Heart left ventricle (tissue), 16 donors: Measurements from ENCODE around the gene CTXN1. TPM values are rescaled to one million over a fixed set of nuclear protein-coding genes. Genes with fewer than 3 reads are reported as not detected.

Source experiments
- ATAC-seq, 4 donors: fragments of 200-7000 bp; cut with Tn5 transposase; one replicate each; pipeline ENCODE4 v1.9.1; 2020 to 2022; ENCODE audit warnings: moderate library complexity in 4 of 4, mild to moderate bottlenecking in 3 of 4, moderate number of reproducible peaks in 1 of 4
- DNase-seq, 5 donors: peaks; one replicate each; pipeline ENCODE4 v3.0.0-alpha.2; 2020
- H3K27ac ChIP-seq, 12 donors: fragments of 200-600 bp; sonication (generic) in 4 of 12; one replicate each; pipeline versions ENCODE4 v1.5.0 to v1.8.0; 2016 to 2022; ENCODE audit warnings: mild to moderate bottlenecking in 2 of 12
- H3K27me3 ChIP-seq, 9 donors: fragments of 200-600 bp; sonication (generic) in 2 of 9; one replicate each; pipeline versions ENCODE4 v1.5.1 to v1.8.0; 2016 to 2022; ENCODE audit warnings: mild to moderate bottlenecking in 3 of 9
- H3K36me3 ChIP-seq, 9 donors: fragments of 200-600 bp; sonication (generic) in 2 of 9; one replicate each; pipeline versions ENCODE4 v1.5.0 to v1.8.0; 2018 to 2022; ENCODE audit warnings: mild to moderate bottlenecking in 2 of 9
- H3K4me1 ChIP-seq, 12 donors: fragments of 200-600 bp; sonication (generic) in 4 of 12; one replicate each; pipeline versions ENCODE4 v1.5.0 to v1.8.0; 2016 to 2022; ENCODE audit warnings: mild to moderate bottlenecking in 3 of 12
- H3K4me3 ChIP-seq, 12 donors: fragments of 200-600 bp; sonication (generic) in 4 of 12; one replicate each; pipeline versions ENCODE4 v1.5.0 to v1.8.0; 2017 to 2022; ENCODE audit warnings: mild to moderate bottlenecking in 9 of 12, moderate library complexity in 4 of 12
- H3K9me3 ChIP-seq, 12 donors: fragments of 200-600 bp; sonication (generic) in 4 of 12; one replicate each; pipeline versions ENCODE4 v1.5.0 to v1.8.0; 2016 to 2022; ENCODE audit warnings: mild to moderate bottlenecking in 1 of 12
- POLR2A ChIP-seq, 2 donors: fragments of 450-650 bp; IDR thresholded peaks; one replicate each; pipeline ENCODE4 v1.6.1; 2017; ENCODE audit warnings: antibody characterized with exemption in 2 of 2, mild to moderate bottlenecking in 2 of 2, moderate library complexity in 2 of 2
- WGBS, 4 donors: extraction: QIAGEN DNeasy Blood & Tissue Kit in 2 of 4; methylation state at CpG; one replicate each; pipeline versions ENCODE4 v1.1.5 to v1.1.7; 2013 to 2018; 5-methylcytosine and 5-hydroxymethylcytosine counted together
- intact Hi-C, 10 donors: fragments of 100-400 bp; cut with DNase I; formaldehyde crosslinking; loops; one replicate each; pipeline versions ENCODE4 v1.11.1 to v1.14.2; 2022
- polyA plus RNA-seq, 2 donors: library from polyadenylated mRNA; stranded (reverse); fragments of 200-250 nt; gene quantifications; one replicate each; pipeline ENCODE4 v1.2.3, GENCODE V29; 2013
- total RNA-seq, 9 donors: library from RNA; depleted of rRNA in 2 of 9; stranded (reverse); fragments of >200 nt in 2 of 9; fragmentation: NEBNext Ultra II Directional in 3 of 9; extraction: Animal tissue kit (Norgen Biotek cat#: 25700) in 3 of 9; gene quantifications; one replicate each; pipeline versions ENCODE4 v1.1.0 to v1.2.4, GENCODE V29; 2016 to 2023
- TF ChIP-seq, protein P1 (sequence below), 12 donors: fragments of 200-600 bp; sonication (generic) in 4 of 12; IDR thresholded peaks; one replicate each; pipeline versions ENCODE4 v1.5.0 to v1.8.0; 2018 to 2022; ENCODE audit warnings: antibody characterized with exemption in 12 of 12, mild to moderate bottlenecking in 5 of 12
- donor health status: ischemic (EF 13 %, LVEDD 7.1; RV severe dilation, severe dysfunction).
- donor health status: healthy with polysubstance abuse.
- donor health status: DM: no; HTN: yes; CAD: no.
- donor health status: DM: no; HTN: no; CAD: no.
- donor health status: ischemic (EF 25% LVEDD 6.9; RV normal size, moderate dysfunction).
- donor health status: ischemic (EF 25% LVEDD 5.7; RV mildly dilated, moderate dysfunction).
- donor health status: healthy.
- donor health status: DM: yes; HTN: yes; CAD: no.
- donor health status: ischemic (EF 35%, LVEDD 5.7; RV mildly dilated, moderate dysfunction).
- donor health status: nonischemic (EF 11% LVEDD 7.7; RV severe dilation, severe dysfunction).
- donor health status: DM: yes; HTN: yes; CAD: no.
- donor health status: PGD.
- donor health status: ischemic (EF 29% LVEDD 5.4; RV normal size, mild dysfunction).
- donor health status: nonischemic (EF 23%, LVEDD 6.1; RV moderate dilation, normal function).

The CTXN1 gene
- total and polyA plus RNA-seq, 11 donors, result 0.21 to 3.3 (median 0.48) TPM; not detected in 3

DNA sequence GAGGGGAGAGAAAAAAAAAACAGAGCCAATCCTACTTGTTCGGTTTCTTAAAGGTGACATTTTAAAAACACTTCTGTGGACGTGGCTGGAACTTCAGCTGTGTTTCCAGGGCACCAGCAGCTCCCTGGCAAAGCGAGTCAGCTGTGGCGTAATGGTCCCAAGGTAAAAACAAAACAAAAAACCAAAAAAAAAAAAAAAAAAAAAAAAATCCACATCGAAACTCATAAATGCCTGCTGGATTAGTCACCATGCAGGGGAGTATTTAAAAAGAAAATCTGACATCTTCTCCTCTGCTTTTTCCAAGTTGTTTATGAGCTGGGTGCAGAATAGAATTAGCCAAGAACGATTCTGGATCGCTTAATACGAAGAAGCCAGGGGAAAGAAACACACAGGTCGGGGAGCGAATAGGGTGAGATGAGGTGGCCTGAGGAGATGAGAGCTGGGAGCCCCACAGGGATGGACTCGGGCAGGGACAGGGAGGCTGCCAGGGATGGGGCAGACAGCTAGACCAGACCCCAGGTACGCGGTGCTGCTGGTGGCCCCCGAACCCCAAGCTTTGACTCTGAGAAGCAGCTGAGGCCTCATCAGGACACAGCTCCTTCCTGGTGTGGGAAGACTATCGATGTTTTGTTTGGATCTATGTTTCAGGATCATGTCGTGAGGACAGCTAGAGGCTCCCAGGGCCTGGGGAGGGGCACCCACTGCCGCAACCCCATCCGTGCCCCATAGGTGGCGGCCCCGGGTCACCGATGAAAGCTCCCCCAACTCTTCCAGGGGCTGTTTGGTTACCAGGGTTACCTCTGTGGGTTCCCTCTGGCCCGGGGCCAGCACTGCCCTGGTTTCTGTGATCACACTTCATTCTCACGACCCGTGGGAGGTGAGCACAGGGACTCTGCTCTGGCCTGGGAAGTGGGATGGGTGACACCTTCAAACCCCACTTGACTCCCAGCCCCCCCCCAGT is 3.1 kb upstream of the CTXN1 start:
- H3K4me3 ChIP-seq, result peak overlapping the region in 1 of 12 donors; percentile 16
- peak in 1 of 4 donors; percentile 12 for ATAC-seq

DNA sequence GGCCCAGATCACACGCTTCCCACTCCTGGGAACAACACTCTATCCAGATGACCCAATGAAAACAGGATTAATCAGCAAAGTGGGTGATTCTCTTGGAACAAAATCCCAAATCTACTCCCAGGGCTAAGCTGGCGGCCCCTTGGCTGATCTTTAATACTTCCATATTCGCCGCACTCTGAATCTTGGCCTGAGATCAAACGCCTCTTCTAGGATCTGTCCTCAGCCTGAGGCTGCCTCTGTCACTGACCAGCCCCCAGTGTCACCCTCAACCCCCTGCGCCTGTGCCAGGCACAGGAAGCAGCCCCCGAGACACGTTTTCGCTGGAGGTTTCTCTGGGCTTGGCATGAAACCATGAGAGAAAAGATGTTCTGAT is 2.4 kb upstream of the CTXN1 start:
- ATAC-seq (peak; percentile 2 to 25 (median 18)), DNase-seq (no peak)
- intact Hi-C loops, result loop anchor here in 1 of 10 donors (5.0 kb wide), 1 partner anchor 76 kb away; no protein-coding TSS in a partner anchor
- H3K4me1 ChIP-seq, result peaks cover 3 to 48% (median 25%) of the 10 kb centered on the region in 12 donors
- no peaks in the 10 kb centered on the region for H3K27me3 ChIP-seq
- 35 to 53% (median 42%) methylated on average over 8 to 9 of the region's 9 CpGs for WGBS, 4 donors
- no peak for TF ChIP-seq POLR2A (IDR thresholded peaks at IDR 0.05)
- TF ChIP-seq, protein P1, sequence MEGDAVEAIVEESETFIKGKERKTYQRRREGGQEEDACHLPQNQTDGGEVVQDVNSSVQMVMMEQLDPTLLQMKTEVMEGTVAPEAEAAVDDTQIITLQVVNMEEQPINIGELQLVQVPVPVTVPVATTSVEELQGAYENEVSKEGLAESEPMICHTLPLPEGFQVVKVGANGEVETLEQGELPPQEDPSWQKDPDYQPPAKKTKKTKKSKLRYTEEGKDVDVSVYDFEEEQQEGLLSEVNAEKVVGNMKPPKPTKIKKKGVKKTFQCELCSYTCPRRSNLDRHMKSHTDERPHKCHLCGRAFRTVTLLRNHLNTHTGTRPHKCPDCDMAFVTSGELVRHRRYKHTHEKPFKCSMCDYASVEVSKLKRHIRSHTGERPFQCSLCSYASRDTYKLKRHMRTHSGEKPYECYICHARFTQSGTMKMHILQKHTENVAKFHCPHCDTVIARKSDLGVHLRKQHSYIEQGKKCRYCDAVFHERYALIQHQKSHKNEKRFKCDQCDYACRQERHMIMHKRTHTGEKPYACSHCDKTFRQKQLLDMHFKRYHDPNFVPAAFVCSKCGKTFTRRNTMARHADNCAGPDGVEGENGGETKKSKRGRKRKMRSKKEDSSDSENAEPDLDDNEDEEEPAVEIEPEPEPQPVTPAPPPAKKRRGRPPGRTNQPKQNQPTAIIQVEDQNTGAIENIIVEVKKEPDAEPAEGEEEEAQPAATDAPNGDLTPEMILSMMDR (IDR thresholded peaks at IDR 0.05), result no peak
- H3K4me3 ChIP-seq, result peak overlapping the region in 1 of 12 donors; percentile 16
- no peaks in the 10 kb centered on the region for H3K9me3 ChIP-seq
- peak overlapping the region in 10 of 12 donors; percentile 23 to 85 (median 54) for H3K27ac ChIP-seq
- H3K36me3 ChIP-seq, result peaks cover 9 to 43% (median 35%) of the 10 kb centered on the region in 9 donors

More for the DNA sequence above, 3.1 kb upstream of the CTXN1 start:
- intact Hi-C loops, result loop anchor here in 1 of 10 donors (5.0 kb wide), 1 partner anchor 77 kb away; no protein-coding TSS in a partner anchor
- Histone ChIP-seq H3K27ac (peak overlapping the region in 11 of 12 donors; percentile 6 to 85 (median 61)), H3K4me1 (peaks cover 3 to 48% (median 25%) of the 10 kb centered on the region in 12 donors), H3K9me3 (no peaks in the 10 kb centered on the region), H3K27me3 (no peaks in the 10 kb centered on the region), H3K36me3 (peaks cover 11 to 49% (median 42%) of the 10 kb centered on the region in 9 donors)
- WGBS, 4 donors, result 59 to 62% (median 60%) methylated on average over 23 to 24 of the region's 24 CpGs
- TF ChIP-seq, protein P1 (IDR thresholded peaks at IDR 0.05), result peak in 3 of 12 donors; percentile 22 to 27 (median 22)
- TF ChIP-seq POLR2A (IDR thresholded peaks at IDR 0.05), result no peak
- DNase-seq, result no peak

DNA sequence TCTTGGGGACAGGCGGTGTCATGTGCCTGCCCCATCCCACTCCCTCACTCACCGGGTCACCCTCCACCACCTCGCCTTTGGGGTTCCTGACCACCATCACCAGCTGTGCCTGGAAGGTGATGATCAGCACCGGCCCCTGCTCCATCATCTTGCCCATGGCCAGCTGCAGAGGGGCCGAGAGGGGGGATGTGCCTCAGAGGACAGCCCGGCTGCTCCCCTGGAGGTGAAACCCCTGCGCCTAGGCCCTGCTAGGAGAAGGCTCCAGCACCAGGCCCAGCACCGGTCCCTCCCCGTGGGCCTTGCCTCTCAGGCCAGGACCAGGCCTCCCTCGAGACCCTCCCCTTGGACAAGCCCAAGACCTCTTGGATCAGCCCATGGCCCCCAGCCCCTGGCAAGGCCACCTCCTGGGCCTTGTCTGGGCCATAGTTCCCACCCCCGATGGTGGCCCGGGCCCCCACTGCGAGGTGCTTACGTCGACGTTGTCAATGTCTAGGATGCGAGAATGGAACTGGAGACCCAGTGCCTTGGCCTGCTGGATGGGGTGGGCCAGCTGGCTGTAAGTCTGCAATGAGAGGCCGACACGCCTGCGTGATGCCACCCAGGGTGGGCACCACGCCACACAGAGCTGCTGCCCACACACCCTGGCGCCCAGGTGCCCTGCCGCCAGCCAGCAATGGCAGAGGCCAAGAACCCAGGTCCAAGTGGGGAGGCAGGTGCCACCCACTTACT is 1.8 kb upstream of the CTXN1 start:
- WGBS, 4 donors, result 79 to 85% (median 83%) methylated on average over 16 to 23 of the region's 23 CpGs
- Histone ChIP-seq H3K27me3 (no peaks in the 10 kb centered on the region), H3K4me3 (no peak overlapping the region), H3K9me3 (no peaks in the 10 kb centered on the region), H3K4me1 (peaks cover 3 to 48% (median 25%) of the 10 kb centered on the region in 12 donors), H3K27ac (peak overlapping the region in 10 of 12 donors; percentile 23 to 85 (median 54)), H3K36me3 (peaks cover 8 to 43% (median 32%) of the 10 kb centered on the region in 9 donors)
- ATAC-seq (peak; percentile 2 to 14 (median 5)), DNase-seq (peak in 2 of 5 donors; percentile 12 to 22)
- TF ChIP-seq POLR2A (IDR thresholded peaks at IDR 0.05), result no peak
- TF ChIP-seq, protein P1 (IDR thresholded peaks at IDR 0.05), result no peak
- intact Hi-C loops, result loop anchor here in 1 of 10 donors (5.0 kb wide), 1 partner anchor 75 kb away; no protein-coding TSS in a partner anchor
